BLaER1 treated with 17β-estradiol and CSF1 and Interleukin-3, amounts not matched to agents 10 nM and 100 nM (cell line): ENCODE measurements around the gene LFNG.

Source experiments
- H3K27ac ChIP-seq, 11 experiments: shearing (Covaris generic); formaldehyde crosslinking; 2 replicates each; pipeline ENCODE4 v1.8.1; 2022
- H3K27me3 ChIP-seq, 11 experiments: shearing (Covaris generic); formaldehyde crosslinking; 2 replicates each; pipeline ENCODE4 v1.8.1; 2022
- H3K36me3 ChIP-seq, 11 experiments: shearing (Covaris generic); formaldehyde crosslinking; 2 replicates each; pipeline ENCODE4 v1.8.1; 2022
- H3K4me1 ChIP-seq, 10 experiments: shearing (Covaris generic); formaldehyde crosslinking; 2 replicates each; pipeline ENCODE4 v1.8.1; 2022
- H3K4me2 ChIP-seq, 11 experiments: shearing (Covaris generic); formaldehyde crosslinking; 2 replicates each; pipeline ENCODE4 v1.8.1; 2022
- H3K4me3 ChIP-seq, 10 experiments: shearing (Covaris generic); formaldehyde crosslinking; 2 replicates each; pipeline ENCODE4 v1.8.1; 2022
- H3K9ac ChIP-seq, 11 experiments: shearing (Covaris generic); formaldehyde crosslinking; 2 replicates each; pipeline ENCODE4 v1.8.1; 2022
- H3K9me3 ChIP-seq, 11 experiments: shearing (Covaris generic); formaldehyde crosslinking; replicated peaks in 1 of 11; 2 replicates each; pipeline ENCODE4 v1.8.1; 2022
- H4K20me1 ChIP-seq, 11 experiments: shearing (Covaris generic); formaldehyde crosslinking; 2 replicates each; pipeline ENCODE4 v1.8.1; 2022
- Cebpa-rat ChIP-seq, 11 experiments: shearing (Covaris generic); IDR thresholded peaks; 2 replicates each; pipeline ENCODE4 v1.8.1; 2022

LFNG gene

GRCh38 chr7:2479276-2480069 lies 40.1 kb upstream of the LFNG start:
- H3K4me1 ChIP-seq = peaks cover 23 to 66% (median 55%) of the 10 kb centered on the region in 10 experiments
- H3K4me2 ChIP-seq = peak overlapping the region in 8 of 11 experiments; percentile 6 to 99 (median 97); a peak in 12 of 22 replicates
- H3K4me3 ChIP-seq = no peak overlapping the region
- peaks cover 5 to 13% (median 8%) of the 10 kb centered on the region in 11 experiments; a peak in 16 of 22 replicates for H3K9me3 ChIP-seq
- no peak for TF ChIP-seq Cebpa-rat (IDR thresholded peaks at IDR 0.05)
- peak overlapping the region in 1 of 11 experiments; percentile 71; a peak in 1 of 22 replicates for H3K27ac ChIP-seq
- peak overlapping the region in 1 of 11 experiments; percentile 67; a peak in 2 of 22 replicates for H3K9ac ChIP-seq
- H4K20me1 ChIP-seq = 0 out of 22 replicates have a peak, but pooled peaks cover 0 to 3% (median 0%) of the 10 kb centered on the region in 11 experiments
- no peaks in the 10 kb centered on the region for H3K27me3 ChIP-seq
- H3K36me3 ChIP-seq = no peaks in the 10 kb centered on the region

DNA sequence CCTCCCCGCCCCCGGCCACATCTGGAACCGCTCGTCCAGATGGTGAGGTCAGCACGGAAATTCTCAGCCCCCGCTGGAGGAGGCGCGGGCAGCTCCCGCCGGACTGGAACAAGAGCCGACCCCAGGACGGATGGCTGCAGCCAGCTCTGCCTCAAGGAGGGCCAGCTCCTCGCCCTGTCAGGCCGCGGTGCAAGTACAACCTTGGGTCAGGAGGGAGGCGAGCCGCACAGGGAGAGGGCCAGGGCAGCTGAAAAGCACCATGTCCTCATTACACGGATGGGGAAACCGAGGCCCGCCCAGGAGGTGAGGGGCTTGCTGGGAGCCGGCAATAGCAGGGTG lies 39.5 kb upstream of the LFNG start:
- peaks cover 5 to 13% (median 8%) of the 10 kb centered on the region in 11 experiments; a peak in 16 of 22 replicates for H3K9me3 ChIP-seq
- H3K4me3 ChIP-seq = no peak overlapping the region
- H3K4me2 ChIP-seq = peak overlapping the region in 5 of 11 experiments; percentile 6 to 98 (median 94); a peak in 3 of 22 replicates
- H3K4me1 ChIP-seq = peaks cover 23 to 66% (median 60%) of the 10 kb centered on the region in 10 experiments
- TF ChIP-seq Cebpa-rat (IDR thresholded peaks at IDR 0.05) = no peak
- no peaks in the 10 kb centered on the region for H3K36me3 ChIP-seq
- no peak overlapping the region for H3K27ac ChIP-seq
- 0 out of 22 replicates have a peak, but pooled peaks cover 0 to 3% (median 0%) of the 10 kb centered on the region in 11 experiments for H4K20me1 ChIP-seq
- H3K9ac ChIP-seq = no peak overlapping the region
- H3K27me3 ChIP-seq = no peaks in the 10 kb centered on the region

GRCh38 chr7:2481195-2481594 lies 38.4 kb upstream of the LFNG start:
- H3K9me3 ChIP-seq = peaks cover 5 to 13% (median 8%) of the 10 kb centered on the region in 11 experiments; a peak in 16 of 22 replicates
- H3K27me3 ChIP-seq = no peaks in the 10 kb centered on the region
- H3K36me3 ChIP-seq = no peaks in the 10 kb centered on the region
- no peak overlapping the region for H3K4me2 ChIP-seq
- 0 out of 22 replicates have a peak, but pooled peaks cover 0 to 3% (median 0%) of the 10 kb centered on the region in 11 experiments for H4K20me1 ChIP-seq
- H3K4me1 ChIP-seq = peaks cover 23 to 63% (median 57%) of the 10 kb centered on the region in 10 experiments
- H3K4me3 ChIP-seq = no peak overlapping the region
- TF ChIP-seq Cebpa-rat (IDR thresholded peaks at IDR 0.05) = no peak
- H3K9ac ChIP-seq = no peak overlapping the region
- H3K27ac ChIP-seq = no peak overlapping the region

- no peak overlapping the region for H3K9ac ChIP-seq
- TF ChIP-seq Cebpa-rat (IDR thresholded peaks at IDR 0.05) = no peak
- H3K27ac ChIP-seq = no peak overlapping the region
- H3K27me3 ChIP-seq = peaks cover 0 to 5% (median 0%) of the 10 kb centered on the region in 11 experiments; a peak in 2 of 22 replicates
- peak overlapping the region in 6 of 11 experiments; percentile 33 to 51 (median 40); a peak in 5 of 22 replicates for H3K4me2 ChIP-seq
- H3K9me3 ChIP-seq = peaks cover 5 to 13% (median 8%) of the 10 kb centered on the region in 11 experiments; a peak in 16 of 22 replicates
- H3K36me3 ChIP-seq = no peaks in the 10 kb centered on the region
- H3K4me1 ChIP-seq = peaks cover 14 to 64% (median 58%) of the 10 kb centered on the region in 10 experiments
- H3K4me3 ChIP-seq = no peak overlapping the region
- H4K20me1 ChIP-seq = no peaks in the 10 kb centered on the region
Measured at GRCh38 chr7:2482725-2483451, 36.7 kb upstream of the LFNG start.

DNA sequence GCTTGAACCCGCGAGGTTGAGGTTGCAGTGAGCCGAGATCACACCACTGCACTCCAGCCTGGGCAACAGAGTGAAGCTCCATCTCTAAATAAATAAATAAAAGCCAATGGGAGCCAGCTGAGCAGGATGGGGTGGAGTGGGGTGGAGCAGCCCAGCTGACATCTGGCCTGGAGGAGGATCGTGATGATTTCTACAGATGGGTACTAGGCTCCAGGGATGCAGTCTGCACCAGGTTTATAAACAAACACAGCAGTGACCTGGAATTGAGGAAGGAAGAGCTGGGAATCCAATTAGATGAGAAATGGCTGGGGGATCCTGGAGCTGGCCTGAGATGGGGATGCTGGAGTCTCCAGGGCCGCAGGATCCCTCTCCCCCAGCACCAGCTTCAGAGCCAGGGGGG lies 36.1 kb upstream of the LFNG start:
- H4K20me1 ChIP-seq = no peaks in the 10 kb centered on the region
- H3K4me2 ChIP-seq = peak overlapping the region in 7 of 11 experiments; percentile 18 to 51 (median 36); a peak in 9 of 22 replicates
- no peak overlapping the region for H3K4me3 ChIP-seq
- no peak for TF ChIP-seq Cebpa-rat (IDR thresholded peaks at IDR 0.05)
- H3K27me3 ChIP-seq = peaks cover 0 to 5% (median 0%) of the 10 kb centered on the region in 11 experiments; a peak in 3 of 22 replicates
- H3K9me3 ChIP-seq = peaks cover 5 to 13% (median 8%) of the 10 kb centered on the region in 11 experiments; a peak in 16 of 22 replicates
- H3K9ac ChIP-seq = no peak overlapping the region
- peaks cover 14 to 64% (median 58%) of the 10 kb centered on the region in 10 experiments for H3K4me1 ChIP-seq
- H3K27ac ChIP-seq = 0 out of 22 replicates have a peak overlapping the region, but pooled peaks of 1 of the 11 experiments have one; percentile 28
- no peaks in the 10 kb centered on the region for H3K36me3 ChIP-seq

- H3K27ac ChIP-seq = no peak overlapping the region
- H3K4me2 ChIP-seq = peak overlapping the region in 9 of 11 experiments; percentile 33 to 58 (median 49); a peak in 15 of 22 replicates
- no peak overlapping the region for H3K4me3 ChIP-seq
- H3K36me3 ChIP-seq = no peaks in the 10 kb centered on the region
- peaks cover 0 to 9% (median 0%) of the 10 kb centered on the region in 11 experiments; a peak in 3 of 22 replicates for H3K27me3 ChIP-seq
- no peaks in the 10 kb centered on the region for H4K20me1 ChIP-seq
- peak overlapping the region in 1 of 11 experiments; percentile 15; a peak in 1 of 22 replicates for H3K9ac ChIP-seq
- peak in 5 of 11 experiments; percentile 10 to 65 (median 17); a peak in 6 of 22 replicates for TF ChIP-seq Cebpa-rat (IDR thresholded peaks at IDR 0.05)
- peaks cover 23 to 64% (median 58%) of the 10 kb centered on the region in 10 experiments for H3K4me1 ChIP-seq
- peaks cover 5 to 13% (median 8%) of the 10 kb centered on the region in 11 experiments; a peak in 16 of 22 replicates for H3K9me3 ChIP-seq
Measured at GRCh38 chr7:2484868-2485267, 34.7 kb upstream of the LFNG start.

DNA sequence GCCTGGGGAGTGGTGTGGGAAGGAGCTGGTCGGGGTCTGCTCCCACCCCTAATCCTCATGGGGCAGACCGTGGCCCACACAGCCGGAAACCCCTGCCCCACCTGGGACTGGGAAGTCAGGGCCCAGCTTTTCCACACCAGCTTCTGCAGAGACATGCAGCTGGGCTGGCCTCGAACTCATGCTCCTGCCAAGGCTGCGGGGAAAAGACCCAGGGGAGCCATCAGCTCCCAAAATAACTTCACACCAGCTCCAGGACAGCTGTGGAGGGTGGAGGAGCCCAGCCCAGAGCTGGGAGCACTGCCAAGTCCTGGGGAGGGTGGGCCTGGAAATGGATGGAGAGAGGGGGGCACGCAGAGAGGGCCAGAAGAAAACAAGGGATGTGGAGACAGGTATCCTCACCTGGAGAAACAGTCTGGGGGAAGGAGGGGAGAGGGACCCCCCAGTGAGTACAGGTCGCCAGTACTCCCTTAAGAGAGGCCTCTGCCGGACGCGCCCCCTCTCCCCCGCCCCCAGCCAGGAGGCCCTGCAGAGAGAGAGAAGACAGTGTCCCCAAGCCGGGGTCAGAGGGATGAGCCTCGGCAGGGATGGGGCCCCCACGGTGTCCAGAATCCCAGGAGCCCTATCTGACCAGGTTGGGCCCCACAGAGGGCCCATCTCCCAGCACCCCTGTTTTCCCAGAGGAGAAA lies 31.8 kb upstream of the LFNG start:
- peaks cover 30 to 74% (median 68%) of the 10 kb centered on the region in 10 experiments for H3K4me1 ChIP-seq
- no peaks in the 10 kb centered on the region for H3K36me3 ChIP-seq
- TF ChIP-seq Cebpa-rat (IDR thresholded peaks at IDR 0.05) = no peak
- H3K4me2 ChIP-seq = peak overlapping the region; percentile 45 to 93 (median 86)
- H3K9ac ChIP-seq = peak overlapping the region in 8 of 11 experiments; percentile 2 to 65 (median 35); a peak in 11 of 22 replicates
- H3K4me3 ChIP-seq = no peak overlapping the region
- no peaks in the 10 kb centered on the region for H4K20me1 ChIP-seq
- H3K27me3 ChIP-seq = peaks cover 0 to 10% (median 0%) of the 10 kb centered on the region in 11 experiments; a peak in 3 of 22 replicates
- peaks cover 4 to 8% (median 5%) of the 10 kb centered on the region in 11 experiments; a peak in 16 of 22 replicates for H3K9me3 ChIP-seq
- peak overlapping the region in 6 of 11 experiments; percentile 27 to 74 (median 60); a peak in 11 of 22 replicates for H3K27ac ChIP-seq

DNA sequence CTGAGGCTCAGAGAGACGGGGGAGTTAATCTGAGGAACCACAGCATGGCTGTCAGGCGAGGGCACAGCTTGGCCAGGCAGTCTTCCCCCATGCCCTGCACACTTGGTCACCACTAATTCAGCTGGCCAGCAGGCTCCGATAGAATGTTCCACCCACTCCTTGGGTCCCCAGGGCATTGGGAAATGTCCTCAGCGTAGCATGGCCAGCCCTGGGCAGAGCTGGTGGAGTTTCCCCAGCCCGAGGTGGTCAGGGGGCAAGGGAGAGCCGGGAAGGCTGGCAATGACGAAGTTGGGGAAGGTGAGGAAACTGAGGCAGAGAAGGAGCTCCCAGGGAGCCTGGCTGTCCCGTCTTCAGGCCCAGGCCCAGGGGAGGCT lies 31.3 kb upstream of the LFNG start:
- no peaks in the 10 kb centered on the region for H3K36me3 ChIP-seq
- peaks cover 0 to 10% (median 0%) of the 10 kb centered on the region in 11 experiments; a peak in 3 of 22 replicates for H3K27me3 ChIP-seq
- peaks cover 30 to 77% (median 72%) of the 10 kb centered on the region in 10 experiments for H3K4me1 ChIP-seq
- peak overlapping the region in 8 of 11 experiments; percentile 2 to 65 (median 35); a peak in 11 of 22 replicates for H3K9ac ChIP-seq
- H3K27ac ChIP-seq = peak overlapping the region in 6 of 11 experiments; percentile 27 to 74 (median 60); a peak in 11 of 22 replicates
- no peak overlapping the region for H3K4me3 ChIP-seq
- H4K20me1 ChIP-seq = no peaks in the 10 kb centered on the region
- peak overlapping the region; percentile 45 to 93 (median 86) for H3K4me2 ChIP-seq
- TF ChIP-seq Cebpa-rat (IDR thresholded peaks at IDR 0.05) = no peak
- H3K9me3 ChIP-seq = peaks cover 0 to 2% (median under 1%) of the 10 kb centered on the region in 11 experiments; a peak in 5 of 22 replicates
